GM12875 (cell line): Measurements from ENCODE around the gene HLCS.
"Not testable (repeated sequence)": the region's sequence is repeated elsewhere in the genome, so short reads cannot be mapped to it uniquely, and the experiment has no call there.

Source experiments
- H3K4me3 ChIP-seq: one replicate; pipeline ENCODE4 v1.5.1; 2011; ENCODE audit warnings: low read depth, low read length, control low read depth
- TF ChIP-seq, protein P1 (sequence below): IDR thresholded peaks from 2 replicates; pipeline ENCODE4 v1.5.1; 2011; ENCODE audit warnings: low read depth, mild to moderate bottlenecking, control low read depth, inconsistent platforms, low read length, moderate library complexity, borderline replicate concordance; ENCODE audit not compliant: insufficient read depth

The HLCS gene

DNA sequence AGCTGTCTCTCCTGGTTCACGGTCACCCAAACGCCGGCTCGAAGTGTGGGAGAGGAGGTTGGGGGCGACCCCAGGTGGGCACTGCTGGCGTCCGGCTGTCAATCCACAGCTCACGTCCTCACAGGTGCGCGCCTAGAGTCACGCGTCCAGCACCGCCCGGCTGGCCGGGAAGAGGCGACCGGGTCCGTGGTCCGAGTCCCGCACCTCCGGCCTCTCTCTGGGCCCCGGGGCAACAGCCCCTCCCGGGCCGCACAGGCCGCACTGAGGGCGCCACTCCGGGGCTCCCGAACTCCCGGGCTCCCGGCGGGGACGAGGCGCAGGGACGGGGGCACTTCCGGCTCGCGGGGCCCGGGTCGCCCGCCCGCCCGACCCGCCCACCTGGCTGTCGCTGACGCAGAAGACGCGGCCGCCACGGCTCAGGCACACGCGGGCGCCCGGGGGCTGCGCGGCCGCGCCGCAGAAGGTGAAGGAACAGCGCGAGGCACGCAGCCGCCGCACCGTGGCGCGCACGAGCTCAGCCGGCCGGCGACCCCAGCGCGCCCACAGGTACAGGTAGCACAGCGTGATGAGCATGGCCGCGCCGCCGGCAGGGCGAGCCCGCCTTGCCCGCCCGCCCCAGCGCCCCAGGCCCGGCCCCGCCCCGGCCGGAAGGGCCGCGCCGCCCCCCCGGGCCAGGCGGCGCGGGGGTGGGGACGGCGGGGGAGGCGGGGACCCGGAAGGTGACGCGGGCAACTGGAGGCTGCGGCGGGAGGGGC, at the start of gene HLCS:
HLCS (minus strand) TSS at position 604 of the 755 bp plus-strand sequence; CDS start at position 573, 31 bp downstream.
- H3K4me3 ChIP-seq = peak within 1 kb of the TSS; percentile 68
- TF ChIP-seq, protein P1, sequence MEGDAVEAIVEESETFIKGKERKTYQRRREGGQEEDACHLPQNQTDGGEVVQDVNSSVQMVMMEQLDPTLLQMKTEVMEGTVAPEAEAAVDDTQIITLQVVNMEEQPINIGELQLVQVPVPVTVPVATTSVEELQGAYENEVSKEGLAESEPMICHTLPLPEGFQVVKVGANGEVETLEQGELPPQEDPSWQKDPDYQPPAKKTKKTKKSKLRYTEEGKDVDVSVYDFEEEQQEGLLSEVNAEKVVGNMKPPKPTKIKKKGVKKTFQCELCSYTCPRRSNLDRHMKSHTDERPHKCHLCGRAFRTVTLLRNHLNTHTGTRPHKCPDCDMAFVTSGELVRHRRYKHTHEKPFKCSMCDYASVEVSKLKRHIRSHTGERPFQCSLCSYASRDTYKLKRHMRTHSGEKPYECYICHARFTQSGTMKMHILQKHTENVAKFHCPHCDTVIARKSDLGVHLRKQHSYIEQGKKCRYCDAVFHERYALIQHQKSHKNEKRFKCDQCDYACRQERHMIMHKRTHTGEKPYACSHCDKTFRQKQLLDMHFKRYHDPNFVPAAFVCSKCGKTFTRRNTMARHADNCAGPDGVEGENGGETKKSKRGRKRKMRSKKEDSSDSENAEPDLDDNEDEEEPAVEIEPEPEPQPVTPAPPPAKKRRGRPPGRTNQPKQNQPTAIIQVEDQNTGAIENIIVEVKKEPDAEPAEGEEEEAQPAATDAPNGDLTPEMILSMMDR = 0 out of 2 replicates have a peak, but pooled peaks have one; percentile 44

DNA sequence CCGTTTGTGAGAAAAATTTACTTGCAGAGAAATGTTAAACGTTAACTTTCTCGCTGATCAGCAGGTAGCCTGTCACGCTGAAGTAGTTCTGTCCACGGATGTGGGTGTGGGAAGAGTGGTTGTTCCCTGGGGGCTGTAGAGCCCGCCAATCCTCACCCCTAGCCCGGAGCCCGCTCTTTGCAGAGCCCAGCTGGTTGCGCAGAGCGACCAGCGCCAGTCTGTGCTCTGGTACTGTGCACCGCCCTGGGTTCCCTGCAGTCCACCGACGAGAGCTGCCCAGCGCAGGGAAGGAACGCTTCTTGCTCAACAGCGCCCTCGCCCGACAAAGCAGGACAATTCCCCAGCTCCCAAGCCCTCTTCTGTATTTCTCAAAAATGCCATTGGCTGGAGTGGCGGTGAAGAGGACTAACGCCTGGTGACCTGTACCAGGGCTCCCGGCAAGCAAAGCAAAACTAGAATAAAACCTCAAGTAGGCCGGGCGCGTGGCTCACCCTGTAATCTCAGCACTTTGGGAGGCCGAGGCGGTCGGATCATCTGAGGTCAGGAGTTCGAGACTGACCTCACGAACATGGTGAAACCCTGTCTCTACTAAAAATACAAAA, 43.4 kb upstream of the HLCS start:
- TF ChIP-seq, protein P1 = peak; percentile 89
- peak overlapping the region; percentile 32 for H3K4me3 ChIP-seq

DNA sequence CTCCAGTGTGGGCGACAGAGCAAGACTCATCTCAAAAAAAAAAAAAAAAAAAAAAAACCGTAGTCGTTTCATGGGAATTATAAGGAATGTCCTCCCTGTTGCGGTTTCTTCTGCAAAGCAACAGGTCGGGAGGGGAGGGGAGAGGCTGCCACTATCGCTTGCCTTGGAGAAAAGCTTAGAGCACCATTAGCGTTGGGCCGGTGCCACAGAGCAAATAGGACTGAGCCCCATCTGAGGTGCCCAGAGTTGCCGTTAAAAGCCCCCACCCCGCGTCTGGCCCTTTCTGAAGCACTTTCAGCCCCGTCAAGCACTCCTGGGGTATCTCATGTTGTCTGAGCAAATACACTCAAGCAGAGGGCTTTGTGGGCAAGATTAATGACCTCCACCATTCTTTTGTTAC, 42.3 kb upstream of the HLCS start:
- TF ChIP-seq, protein P1 = no peak
- H3K4me3 ChIP-seq = no peak overlapping the region

DNA sequence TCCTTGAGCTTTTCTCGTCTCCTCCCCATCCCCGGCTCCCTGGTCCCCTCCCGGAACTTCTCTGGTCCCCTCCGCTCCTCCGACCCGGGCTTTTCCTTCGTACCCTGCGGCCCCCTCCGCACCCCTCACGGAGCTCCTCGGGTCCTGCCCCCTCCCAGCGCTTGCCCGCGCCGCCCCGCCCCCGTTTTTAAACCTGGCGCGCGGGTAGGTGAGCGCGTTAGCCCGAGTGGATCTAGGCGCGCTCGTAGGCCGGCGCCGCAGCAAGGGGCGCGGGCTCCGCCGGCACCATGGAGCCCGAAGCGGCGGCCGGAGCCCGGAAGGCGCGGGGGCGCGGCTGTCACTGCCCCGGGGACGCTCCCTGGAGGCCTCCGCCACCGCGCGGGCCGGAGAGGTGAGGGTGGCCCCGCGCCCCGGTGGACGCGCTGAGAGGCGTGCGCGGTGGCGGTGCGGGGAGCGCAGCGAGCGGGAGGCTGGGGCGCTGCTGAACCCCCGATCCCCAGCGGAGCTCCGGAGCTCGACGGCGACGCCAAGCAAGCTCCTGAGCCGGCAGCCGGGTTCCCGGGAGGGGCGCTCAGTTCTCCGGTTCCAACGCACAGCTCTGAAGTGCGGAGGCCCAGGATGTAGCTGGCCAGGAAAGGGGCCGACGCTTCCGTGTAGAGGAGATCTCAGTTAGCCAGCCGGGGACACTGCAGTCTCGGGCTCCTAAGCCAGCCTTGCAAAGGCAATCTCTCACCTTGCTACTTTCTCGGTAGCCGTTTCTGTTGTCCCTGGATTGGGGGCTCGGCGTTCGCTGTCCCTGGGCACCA, 40.2 kb upstream of the HLCS start, which contains the start of gene RIPPLY3:
RIPPLY3 (plus strand) TSS at position 217 of the 806 bp plus-strand sequence; CDS start at position 288, 71 bp downstream.
- H3K4me3 ChIP-seq = peak within 1 kb of the TSS; percentile 0
- TF ChIP-seq, protein P1 = no peak

DNA sequence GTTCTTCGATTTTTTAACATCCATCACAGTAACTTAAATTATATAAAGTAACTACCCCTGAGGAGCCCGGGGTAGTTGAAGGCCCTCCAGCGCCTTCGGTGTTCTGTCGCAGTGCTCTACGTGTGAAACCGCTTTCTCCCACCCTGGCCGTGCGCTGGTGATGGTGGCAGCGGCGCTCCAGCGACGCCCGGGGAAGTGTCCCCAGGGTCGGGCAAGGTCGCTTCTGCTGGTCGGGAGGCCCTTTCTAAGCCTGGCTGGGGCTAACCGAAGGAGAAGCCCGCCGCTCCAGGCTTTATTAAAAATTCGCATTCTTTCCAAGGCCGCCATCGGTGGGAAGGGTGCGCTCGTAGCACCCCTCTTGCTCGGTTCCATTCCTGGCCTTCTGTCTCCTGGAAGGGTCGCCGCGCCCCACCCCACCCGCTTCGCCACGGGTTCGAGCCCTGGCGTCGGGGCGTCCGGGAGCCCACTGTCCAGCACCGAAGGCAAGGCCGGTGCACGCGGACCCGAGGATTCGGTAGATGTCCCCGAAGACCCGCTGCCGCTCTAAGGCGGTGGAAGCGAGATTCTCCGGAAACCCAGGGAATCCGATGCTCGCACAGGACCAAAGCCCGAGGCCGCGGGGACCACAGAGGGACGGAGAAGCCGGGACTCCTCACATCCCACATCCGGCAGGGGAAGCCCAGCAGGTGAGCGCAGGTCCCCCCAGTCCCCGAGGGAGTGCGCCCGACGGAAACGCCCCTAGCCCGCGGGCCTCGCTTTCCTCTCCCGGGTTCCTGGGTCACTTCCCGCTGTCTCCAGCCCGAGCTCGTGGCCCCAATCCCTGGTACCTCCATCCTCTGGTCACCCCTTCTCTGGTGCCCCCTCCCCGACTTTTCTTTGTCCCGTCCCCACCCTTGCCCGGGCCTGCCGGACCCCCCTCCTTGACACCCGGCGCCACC, 39.3 kb upstream of the HLCS start:
- TF ChIP-seq, protein P1 = no peak
- no peak overlapping the region for H3K4me3 ChIP-seq

DNA sequence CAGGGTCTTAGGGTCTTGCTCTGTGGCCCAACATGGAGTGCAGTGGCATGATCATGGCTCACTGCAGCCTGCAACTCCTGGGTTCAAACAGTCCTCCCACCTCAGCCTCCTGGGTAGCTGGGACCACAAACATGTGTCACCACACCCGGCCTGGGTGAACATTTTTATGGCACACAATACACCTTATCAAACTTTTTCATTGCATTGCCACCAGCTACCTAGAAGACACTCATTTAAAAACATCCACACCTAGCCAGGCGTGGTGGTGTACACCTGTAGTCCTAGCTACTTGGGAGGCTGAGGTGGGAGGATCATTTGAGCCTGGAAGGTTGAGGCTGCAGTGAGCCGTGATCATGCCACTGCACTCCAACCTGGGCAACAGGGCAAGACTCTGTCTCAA, 37.4 kb upstream of the HLCS start:
- H3K4me3 ChIP-seq = not testable (repeated sequence)

DNA sequence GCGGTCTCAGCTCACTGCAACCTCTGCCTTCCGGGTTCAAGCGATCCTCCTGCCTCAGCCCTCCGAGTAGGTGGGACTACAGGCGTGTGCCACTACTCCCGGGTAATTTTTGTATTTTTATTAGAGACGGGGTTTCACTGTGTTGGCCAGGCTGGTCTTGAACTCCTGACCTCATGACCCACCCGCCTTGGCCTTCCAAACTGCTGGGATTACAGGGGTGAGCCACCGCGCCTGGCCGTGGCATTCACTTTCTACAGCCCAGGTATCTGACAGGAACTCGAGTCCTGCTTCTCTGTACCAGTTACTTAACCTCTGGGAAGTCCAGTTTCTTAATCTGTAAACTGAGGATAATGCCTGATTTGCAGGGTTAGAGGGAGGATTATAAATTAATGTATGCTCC, 36.4 kb upstream of the HLCS start:
- not testable (repeated sequence) for H3K4me3 ChIP-seq
